HG02588 (cell line): ENCODE measurements around the gene SOX13.

Experiments
- ATAC-seq: cut with Tn5 transposase; IDR thresholded peaks from one replicate; pipeline ENCODE4 v1.9.1; 2021; ENCODE audit warnings: mild to moderate bottlenecking, moderate library complexity; ENCODE audit not compliant: unreplicated experiment

Gene SOX13

GRCh38 chr1:204062106-204062505 is 10.8 kb upstream of the SOX13 start:
- no peak for ATAC-seq

- no peak for ATAC-seq
Observed at GRCh38 chr1:204065174-204065985, 7.5 kb upstream of the SOX13 start.

- ATAC-seq: no peak
Observed at GRCh38 chr1:204065986-204066300, 7.0 kb upstream of the SOX13 start.

GRCh38 chr1:204067935-204068334 is 5.0 kb upstream of the SOX13 start:
- ATAC-seq: no peak

GRCh38 chr1:204069887-204070286 is 3.0 kb upstream of the SOX13 start:
- no peak for ATAC-seq

- ATAC-seq: no peak
Observed at GRCh38 chr1:204070895-204071294, 2.0 kb upstream of the SOX13 start.

- no peak for ATAC-seq
Observed at GRCh38 chr1:204073837-204074273, 940 bp downstream of the SOX13 start.

GRCh38 chr1:204074274-204075138 is 1.6 kb downstream of the SOX13 start:
- ATAC-seq: no peak

GRCh38 chr1:204075139-204075521 is 2.2 kb downstream of the SOX13 start:
- ATAC-seq: no peak

- ATAC-seq: no peak
Observed at GRCh38 chr1:204075890-204076846, 3.3 kb downstream of the SOX13 start.

GRCh38 chr1:204076891-204077290 is 4.0 kb downstream of the SOX13 start:
- no peak for ATAC-seq

- no peak for ATAC-seq
Observed at GRCh38 chr1:204077979-204078696, 5.2 kb downstream of the SOX13 start.

GRCh38 chr1:204079608-204079999 is 6.7 kb downstream of the SOX13 start:
- ATAC-seq: no peak

- no peak for ATAC-seq
Observed at GRCh38 chr1:204080163-204080903, 7.4 kb downstream of the SOX13 start.

GRCh38 chr1:204081164-204081790 is 8.4 kb downstream of the SOX13 start:
- ATAC-seq: no peak

GRCh38 chr1:204081791-204082513 is 9.0 kb downstream of the SOX13 start:
- ATAC-seq: no peak

GRCh38 chr1:204083491-204083890 is 10.6 kb downstream of the SOX13 start:
- ATAC-seq: no peak

GRCh38 chr1:204084247-204084772 is 11.4 kb downstream of the SOX13 start:
- no peak for ATAC-seq
